Measurements from ENCODE around the gene WDR4.
"Not testable (repeated sequence)": the region's sequence is repeated elsewhere in the genome, so short reads cannot be mapped to it uniquely, and the experiment has no call there.

WDR4 gene

DNA sequence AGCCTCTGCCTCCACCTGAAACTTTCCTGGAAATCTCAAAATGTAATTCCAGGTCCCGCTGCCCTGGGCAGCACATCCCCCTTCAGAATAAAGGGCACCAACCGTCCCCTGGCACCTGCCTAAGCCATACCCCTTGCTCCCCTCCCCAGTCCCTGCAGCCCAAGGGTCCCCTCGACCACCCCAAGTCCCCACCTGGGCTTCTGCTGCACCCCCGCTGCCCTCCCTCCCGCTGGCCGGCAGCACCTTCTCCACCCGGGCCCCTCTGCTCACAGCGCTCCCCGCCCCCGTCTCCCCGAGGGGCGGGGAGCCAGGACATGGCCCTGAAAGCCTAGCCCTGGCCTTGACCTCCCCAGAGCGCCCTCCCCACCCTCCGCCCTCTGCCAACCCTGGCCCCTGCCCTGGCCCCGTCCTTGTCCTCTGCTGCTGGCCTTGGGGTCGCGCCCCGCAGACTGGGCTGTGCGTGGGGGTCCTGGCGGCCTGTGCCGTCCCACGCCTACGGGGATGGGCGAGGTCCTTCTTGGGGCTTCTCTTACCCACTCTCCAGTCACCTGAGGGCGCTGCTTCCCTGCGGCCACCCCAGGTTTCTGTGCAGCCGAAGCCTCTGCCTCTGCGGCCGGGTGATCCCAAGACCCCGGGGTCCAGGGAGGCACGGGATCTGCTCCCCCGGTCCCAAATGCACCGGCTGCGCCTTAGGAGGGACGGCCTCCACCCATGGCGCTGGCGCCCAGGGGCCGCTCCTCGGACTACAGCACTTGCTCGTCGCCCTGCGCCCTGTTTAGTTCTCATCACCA lies 41.7 kb downstream of the WDR4 start:
- DNase-seq = no peak

DNA sequence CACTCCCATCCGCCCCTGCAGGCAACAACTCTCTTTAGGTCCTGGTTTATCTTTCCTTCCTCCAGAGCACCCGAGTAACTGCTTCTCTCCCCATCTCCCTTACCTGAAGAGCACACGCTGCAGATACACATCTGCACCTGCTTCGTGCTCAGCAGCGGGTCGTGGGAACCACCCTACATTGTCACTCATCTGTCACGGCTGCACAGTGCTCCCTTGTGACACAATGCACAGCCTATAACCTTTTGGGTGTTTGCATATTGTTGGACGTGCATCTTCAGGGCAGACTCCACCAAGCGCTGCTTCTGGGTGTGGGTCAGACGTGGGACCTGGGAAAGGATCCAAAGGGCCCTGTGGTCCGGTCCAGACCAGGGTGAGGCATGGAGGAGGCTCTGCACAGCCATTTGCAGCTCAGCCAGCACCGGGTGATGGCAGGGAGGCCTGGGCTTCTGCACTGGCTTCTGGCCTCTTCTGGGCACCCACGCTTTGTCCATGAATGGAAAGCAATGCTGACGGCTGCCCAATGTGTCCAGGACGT lies 42.5 kb downstream of the WDR4 start:
- no peak for DNase-seq

DNA sequence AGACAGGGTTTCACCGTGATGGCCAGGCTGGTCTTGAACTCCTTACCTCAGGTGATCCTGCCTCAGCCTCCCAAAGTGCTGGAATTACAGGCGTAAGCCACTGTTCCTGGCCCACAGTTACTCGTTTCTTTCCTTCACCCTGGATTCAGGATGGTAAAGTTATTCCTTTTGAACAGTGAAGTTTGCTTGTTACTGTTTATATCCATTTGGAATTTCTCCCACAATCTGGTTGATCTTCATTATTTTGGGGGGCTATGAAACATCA lies 43.0 kb downstream of the WDR4 start:
- DNase-seq = no peak

DNA sequence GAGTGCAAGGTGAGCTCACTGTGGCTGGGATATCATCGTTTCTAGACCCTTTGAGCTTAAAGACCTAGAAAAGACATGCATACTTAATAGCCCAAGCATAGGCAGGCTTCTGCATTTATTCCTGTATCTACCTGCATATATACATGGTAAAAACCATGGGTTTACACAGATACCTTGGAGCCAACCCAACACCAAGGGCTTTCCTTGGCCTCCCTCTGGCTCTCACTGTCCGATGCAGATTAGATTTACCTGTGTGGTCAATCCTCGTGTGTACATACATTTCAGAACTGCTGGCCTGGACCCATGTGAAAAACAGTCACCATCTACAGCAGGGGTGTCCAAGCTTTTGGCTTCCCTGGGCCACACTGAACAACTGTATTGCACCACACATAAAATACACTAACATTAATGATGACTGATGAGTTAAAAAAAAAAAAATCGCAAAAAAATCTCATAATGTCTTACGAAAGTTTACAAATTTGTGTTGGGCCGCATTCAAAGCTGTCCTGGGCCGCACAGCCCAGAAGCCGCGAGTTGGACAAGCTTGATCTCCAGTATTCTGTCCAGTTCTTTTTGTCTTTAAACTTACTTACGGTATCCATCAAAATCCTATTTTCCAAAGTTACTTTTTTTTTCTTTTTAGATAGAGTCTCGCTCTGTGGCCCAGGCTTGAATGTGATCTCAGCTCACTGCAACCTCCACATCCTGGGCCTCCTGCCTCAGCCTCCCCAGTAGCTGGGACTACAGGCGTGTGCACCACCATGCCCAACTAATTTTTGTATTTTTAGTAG lies 43.5 kb downstream of the WDR4 start:
- no peak for DNase-seq

DNA sequence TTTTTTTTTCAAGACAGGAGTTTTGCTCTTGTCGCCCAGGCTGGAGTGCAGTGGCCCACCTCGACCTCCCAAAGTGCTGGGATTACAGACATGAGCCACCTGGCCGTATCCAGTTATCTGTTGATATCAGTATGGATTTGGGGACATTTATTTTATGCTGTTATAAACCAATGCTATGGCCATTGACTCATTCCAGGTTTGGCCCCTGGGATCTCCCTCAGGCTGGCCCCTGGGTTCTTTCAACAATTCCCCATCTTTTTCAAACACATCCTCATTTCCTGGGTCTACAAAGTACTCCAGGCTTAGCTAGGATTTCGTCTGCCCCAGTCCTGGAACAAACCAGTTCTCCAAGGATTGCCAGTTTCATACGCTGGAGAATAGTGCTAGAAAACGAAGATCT lies 44.1 kb downstream of the WDR4 start:
- no peak for DNase-seq

DNA sequence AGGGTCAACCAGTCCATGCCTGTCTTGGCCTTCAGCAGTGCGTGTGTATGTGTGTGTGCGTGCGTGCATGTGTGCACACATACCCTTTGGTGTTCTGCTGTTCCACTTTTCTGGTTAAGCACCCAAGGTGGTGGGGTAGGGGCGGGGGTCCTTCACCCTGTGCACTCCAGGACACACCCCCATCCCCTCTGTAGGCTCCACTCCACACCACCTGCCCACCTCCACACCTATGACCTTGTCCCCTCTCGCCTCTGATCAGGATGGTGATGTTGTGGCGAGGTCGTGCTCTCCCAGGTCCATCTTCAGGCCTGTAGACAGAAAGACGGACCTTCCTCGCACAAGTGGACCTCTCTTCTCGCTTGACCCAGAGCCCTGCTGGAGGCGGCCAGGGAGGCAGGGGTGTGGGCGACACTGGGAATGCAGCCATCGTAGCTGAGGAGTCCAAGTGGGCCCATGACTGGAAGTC lies 44.6 kb downstream of the WDR4 start:
- no peak for DNase-seq

DNA sequence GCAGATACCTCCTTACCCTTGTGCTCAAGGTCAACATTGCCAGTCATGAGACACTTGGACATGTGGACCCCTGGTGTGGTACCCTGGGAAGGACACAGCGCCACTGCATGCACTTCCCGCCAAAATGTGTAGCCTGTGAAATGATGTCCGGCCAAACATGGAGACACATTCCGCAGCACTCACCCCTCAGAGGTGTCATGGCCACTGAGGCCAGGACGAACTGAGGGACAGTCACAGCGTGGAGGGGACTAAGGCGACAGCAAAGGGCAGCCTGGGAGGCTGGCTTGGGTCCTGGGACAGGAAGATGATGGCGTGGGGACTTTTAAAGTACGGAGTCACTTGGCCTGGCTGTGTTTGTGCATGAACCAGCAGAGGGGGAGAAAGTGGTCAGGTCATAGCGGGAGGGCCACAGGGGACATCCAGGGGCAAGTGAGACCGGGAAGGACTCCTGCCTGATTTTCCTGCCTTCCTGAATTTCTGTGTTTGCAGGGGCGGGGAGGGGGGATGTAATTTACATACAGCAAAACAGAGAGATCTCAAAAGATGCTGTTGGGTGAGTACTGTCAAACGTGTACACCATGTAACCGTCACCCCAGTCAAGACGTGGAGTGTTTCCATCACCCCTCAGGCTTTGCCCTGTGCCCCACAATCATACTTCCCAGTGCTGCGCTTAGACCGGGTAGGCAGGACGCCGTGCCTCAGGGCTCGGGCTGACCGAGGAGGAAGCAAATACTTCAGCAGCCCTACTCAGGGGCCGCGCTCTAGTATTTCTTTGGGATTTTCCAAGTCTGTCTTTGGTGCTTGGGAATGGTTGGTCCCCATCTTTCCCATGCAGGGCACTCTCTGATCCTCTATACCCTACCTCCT lies 45.2 kb downstream of the WDR4 start:
- no peak for DNase-seq

DNA sequence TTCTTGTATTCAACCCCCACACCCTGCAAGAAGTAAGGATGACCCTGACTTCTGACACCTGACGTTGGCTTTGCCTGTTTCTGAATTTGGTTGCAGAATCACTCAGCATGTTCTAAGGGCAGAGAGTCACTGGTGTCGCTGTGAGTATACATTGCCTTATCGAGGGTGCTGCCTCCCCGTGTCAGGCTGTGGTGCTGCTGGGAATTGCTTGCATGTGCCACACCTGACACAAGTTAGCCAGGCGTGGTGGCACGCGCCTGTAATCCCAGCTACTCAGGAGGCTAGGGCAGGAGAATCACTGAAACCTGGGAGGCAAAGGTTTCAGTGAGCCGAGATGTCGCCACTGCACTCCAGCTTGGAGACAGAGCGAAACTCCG lies 45.9 kb downstream of the WDR4 start:
- DNase-seq = no peak

DNA sequence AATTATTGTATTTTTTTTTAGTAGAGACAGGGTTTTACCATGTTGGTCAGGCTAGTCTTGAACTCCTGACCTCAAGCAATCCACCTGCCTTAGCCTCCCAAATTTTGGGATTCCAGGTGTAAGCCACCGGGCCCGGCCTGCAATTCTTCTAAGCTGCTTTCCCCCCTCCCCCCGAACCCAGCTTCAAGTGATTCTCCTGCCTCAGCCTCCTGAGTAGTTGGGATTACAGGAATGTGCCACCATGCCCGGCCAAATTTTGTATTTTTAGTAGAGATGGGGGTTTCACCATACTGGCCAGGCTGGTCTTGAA lies 47.1 kb downstream of the WDR4 start:
- DNase-seq = not testable (repeated sequence)

DNA sequence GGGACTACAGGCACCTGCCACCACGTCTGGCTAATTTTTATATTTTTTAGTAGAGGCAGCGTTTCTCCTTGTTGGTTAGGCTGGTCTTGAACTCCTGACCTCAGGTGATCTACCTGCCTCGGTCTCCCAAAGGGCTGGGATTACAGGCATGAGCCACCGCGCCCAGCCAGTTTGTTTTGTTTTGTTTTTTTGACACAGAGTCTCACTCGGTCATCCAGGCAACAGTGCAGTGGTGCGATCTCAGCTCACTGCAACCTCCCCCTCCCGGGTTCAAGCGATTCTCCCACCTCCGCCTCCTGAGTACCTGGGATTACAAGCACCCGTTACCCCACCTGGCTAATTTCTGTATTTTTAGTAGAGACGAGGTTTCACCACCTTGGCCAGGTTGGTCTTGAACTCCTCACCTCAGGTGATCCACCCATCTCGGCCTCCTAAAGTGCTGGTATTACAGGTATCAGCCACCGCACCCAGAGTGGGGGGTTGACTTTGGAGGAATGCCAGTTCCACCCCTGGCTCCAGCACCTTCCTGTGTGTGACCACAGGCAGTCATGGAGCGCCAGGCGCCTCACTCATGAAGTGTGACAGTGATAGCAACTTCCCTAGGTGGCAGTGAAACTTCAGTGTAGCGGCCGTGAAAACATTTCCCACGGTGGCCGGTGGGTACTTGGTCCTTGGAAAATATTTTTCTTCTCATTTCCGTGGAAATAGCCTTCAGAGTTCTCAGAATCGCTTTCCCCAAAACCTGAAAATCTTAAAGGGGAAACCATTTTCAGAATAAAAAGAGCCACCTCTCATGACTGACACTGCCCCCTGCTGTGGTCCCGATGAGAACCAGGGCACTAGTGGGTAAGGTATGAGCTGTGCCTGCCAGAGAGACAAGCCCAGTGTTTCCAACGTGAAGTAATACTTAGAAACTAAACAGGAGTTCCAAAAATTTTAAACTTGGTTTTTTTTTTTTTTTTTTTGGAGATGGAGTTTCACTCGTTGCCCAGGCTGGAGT lies 48.6 kb downstream of the WDR4 start:
- DNase-seq = no peak

DNA sequence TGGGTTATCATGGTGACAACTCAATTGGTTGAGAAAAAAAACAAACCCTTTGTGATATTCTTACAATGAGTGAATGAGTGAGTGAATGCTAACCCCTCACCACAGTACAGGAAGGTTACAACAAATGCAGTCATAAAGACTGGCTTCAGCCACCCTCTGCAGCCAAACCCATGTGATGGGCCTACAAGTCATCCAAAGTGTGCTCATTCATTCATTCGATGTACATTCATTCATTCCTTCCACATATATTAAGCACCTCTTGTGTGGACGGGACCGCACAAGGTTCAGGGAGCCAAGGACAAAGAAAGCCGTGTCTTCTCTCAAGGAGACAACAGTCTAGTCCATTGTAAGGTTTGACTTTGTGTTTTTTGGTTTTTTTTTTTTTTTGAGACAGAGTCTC lies 49.4 kb downstream of the WDR4 start:
- DNase-seq = no peak

DNA sequence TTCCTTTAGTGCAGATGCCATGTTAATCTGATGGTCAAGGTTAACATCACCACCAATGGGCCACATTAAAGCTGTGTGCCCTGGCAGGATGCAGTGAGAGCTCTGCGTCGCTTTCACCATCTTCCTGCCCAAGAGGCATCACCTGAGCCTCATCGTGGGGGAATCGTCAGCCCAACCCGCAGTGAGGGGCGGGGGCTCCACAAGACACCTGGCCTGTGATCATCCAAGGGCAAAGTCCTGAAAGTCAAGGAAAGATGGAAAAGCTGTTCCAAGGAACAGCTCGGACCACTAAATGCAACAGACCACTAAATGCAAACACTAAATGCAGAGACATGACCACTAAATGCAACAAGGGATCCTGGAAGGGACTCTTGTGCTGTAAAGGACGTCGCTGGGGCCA lies 49.9 kb downstream of the WDR4 start:
- no peak for DNase-seq

DNA sequence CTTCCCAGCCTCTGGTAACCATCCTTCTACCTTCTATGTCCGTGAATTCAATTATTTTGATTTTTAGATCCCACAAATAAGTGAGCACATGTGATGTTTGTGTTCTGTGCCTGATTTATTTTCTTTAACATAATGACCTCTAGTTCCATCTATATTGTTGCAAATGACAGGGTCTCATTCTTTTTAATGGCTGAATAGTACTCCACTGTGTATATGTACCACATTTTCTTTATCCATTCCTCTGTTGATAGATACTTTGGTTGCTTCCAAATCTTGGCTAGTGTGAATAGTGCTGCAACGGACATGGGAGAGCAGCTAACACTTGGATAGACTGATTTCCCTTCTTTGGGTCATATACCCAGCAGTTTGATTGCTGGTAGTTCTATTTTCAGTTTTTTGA lies 51.8 kb downstream of the WDR4 start:
- no peak for DNase-seq

DNA sequence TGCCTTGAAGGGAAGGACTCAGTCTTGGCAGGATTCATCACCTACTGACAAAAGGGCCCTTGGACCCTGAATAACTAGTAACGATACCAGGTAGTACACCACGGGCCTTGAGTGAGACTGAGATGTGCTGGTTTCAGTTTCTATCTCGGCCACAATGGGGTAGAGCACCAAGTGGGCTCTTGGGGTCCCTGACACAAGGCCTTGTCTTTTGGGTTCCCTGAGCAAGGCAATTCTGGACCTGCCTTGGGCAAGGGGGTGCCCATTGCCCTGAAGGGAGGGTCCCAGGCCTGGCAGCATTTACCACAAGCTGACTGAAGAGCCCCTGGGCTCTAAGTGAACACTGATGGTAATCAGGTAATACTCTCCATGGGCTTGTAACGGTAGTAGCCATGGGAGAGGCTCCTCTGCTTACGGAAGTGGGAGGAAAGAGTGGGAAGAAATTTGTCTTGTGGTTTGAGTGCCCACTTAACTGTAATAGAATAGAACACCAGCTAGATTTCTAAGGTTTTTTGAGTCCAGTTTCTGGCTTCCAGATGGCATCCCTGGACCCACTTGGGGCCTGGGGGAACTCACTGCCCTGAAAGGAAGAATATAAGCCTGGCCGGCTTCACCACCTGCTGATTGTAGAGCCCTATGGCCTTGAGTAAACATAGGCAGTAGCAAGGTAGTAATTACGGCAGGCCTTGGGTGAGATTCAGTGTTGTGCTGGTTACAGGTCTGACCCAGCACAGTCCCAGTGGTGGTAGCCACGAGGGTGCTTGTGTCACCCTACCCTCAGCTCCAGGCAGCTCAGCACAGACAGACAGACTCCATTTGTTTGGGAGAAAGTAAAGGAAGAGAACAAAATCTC lies 58.5 kb downstream of the WDR4 start:
- DNase-seq = no peak

DNA sequence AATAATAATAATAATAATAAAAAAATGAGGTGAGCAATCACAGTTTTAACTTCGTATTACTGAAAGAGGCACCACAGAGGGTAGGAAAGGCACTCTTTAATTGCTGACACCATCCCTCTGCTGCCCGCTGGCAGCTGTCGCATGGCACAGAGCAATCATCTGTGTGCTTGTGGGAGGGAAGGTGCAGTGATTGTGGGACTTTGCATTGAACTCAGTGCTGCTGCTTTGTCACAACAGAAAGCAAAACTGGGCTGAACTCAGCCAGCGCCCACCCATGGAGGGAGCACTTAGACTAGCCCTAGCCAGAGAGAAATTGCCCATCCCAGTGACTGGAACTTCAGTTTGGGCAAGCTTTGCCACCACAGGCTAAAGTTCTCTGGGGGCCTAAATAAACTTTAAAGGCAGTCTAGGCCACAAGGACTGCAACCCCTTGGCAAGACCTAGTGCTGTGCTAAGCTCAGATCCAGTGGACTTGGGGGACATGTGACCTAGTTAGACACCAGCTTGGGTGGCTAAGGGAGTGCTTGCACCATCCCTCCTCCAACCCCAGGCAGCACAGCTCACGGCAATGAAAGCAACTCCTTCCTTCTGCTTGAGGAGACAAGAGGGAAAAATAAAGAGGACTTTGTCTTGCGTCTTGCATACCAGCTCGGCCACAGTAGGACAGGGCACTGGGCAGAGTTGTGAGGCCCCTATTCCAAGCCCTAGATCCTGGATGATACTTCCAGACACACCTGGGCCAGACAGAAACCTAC lies 59.3 kb downstream of the WDR4 start:
- DNase-seq = no peak

DNA sequence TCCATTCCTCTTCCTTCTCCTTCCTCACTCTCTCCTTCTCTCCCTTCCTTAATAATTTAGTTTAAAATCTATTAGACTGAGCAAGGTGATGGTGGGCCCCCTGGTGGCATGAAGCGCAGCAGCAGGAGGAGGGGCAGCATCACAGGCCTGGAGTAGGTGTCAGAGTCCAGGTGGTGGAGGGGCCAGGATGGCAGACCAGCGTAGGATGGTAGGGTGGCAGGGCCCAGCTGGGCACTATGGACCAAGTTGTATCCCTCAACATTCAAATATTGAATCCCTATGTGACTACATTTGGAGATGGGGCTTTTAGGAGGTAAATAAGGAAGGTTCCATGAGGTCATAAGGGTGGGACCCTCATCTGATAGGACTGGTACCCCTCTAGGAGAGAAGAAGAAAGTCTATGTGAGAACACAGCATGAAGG lies 61.0 kb downstream of the WDR4 start:
- DNase-seq = no peak

DNA sequence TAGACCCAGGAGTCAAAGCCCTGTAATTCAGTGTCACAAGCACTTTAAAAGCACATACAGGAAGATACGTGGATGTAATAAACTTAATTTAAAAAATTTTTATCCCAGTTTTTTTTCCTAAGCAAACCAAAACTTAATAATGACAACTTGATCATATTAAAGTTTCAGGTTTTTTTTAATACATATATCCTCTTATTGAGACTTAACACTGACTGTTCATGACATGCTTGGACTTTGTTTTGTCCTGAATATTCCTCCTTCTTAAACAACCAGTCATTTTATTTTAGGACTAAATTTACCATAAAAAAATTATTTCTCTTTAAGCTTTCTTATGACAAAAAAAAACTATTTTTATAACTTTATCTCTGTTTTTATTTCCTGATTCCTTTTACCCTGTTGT lies 64.1 kb downstream of the WDR4 start:
- no peak for DNase-seq

DNA sequence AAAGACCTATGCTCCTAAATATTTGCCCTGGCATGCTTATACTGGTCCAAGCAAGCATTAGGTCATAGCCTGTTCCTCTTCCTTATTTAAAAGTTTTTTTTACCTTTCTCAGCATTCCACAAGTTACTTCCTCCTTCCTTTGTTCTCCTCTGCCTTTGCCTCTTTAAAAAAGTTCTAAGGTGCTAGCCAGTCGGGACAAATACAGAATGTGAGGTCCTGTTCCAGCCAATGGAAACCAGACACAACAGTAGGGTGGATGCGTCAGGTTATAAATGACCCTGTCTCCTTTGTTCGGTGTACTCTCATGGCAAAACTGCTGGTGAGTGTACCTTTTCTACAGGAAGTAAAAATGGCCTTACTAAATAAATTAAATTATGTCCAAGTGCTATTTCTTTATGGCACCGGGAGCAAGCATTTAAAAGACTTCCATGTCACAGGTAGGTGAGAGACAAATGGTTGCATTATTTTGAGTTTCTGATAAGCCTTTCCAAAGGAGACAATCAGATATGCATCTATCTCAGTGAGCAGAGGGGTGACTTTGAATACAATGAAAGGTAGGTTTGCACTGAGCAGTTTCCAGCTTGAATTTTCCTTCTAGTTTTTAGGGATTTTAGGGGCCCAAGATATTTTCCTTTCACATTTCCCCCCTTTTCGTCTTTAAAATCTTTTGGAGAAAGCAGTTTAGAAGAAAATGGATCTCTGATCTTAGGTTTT lies 66.7 kb downstream of the WDR4 start:
- DNase-seq = not testable (repeated sequence)

DNA sequence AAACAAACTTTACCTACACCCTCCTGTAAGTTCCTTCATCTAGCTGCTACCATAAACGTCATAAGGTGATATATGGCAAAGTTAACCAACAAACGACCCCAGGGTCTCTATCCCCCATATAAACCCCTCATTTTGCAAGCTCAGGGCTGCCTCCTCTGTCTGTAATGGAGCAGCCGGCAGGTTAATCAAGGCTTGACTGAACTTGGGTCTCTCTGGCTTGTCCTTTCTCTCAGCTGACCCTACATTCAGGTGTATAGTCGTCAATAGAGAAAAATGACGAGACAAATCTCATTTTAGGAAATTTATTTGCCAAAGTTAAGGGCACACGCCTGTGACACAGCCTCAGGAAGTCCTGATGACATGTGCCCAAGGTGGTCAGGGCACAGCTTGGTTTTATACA lies 67.4 kb downstream of the WDR4 start:
- DNase-seq = no peak
